ENCODE measurements around the gene NRG2.

NRG2 gene

GRCh38 chr5:139852696-139853095 is 190.4 kb downstream of the NRG2 start:
- DNase-seq = no peak

GRCh38 chr5:139851558-139851957 is 191.5 kb downstream of the NRG2 start:
- no peak for DNase-seq

GRCh38 chr5:139850423-139851016 is 192.6 kb downstream of the NRG2 start:
- DNase-seq = no peak

GRCh38 chr5:139849942-139850341 is 193.2 kb downstream of the NRG2 start:
- no peak for DNase-seq

- no peak for DNase-seq
These were observed 193.6 kb downstream of the NRG2 start for GRCh38 chr5:139849501-139849900.

GRCh38 chr5:139848508-139849100 is 194.5 kb downstream of the NRG2 start:
- DNase-seq = peak; percentile 14

- DNase-seq = peak; percentile 63
These were observed 195.2 kb downstream of the NRG2 start for GRCh38 chr5:139847790-139848507.

- no peak for DNase-seq
These were observed 196.0 kb downstream of the NRG2 start for GRCh38 chr5:139847091-139847490.

- no peak for DNase-seq
These were observed 197.0 kb downstream of the NRG2 start for GRCh38 chr5:139845846-139846681.

GRCh38 chr5:139844472-139845145 is 198.5 kb downstream of the NRG2 start:
- peak; percentile 57 for DNase-seq

GRCh38 chr5:139843991-139844390 is 199.1 kb downstream of the NRG2 start:
- no peak for DNase-seq

- no peak for DNase-seq
These were observed 200.8 kb downstream of the NRG2 start for GRCh38 chr5:139842321-139842720.

GRCh38 chr5:139841549-139841948 is 201.6 kb downstream of the NRG2 start:
- no peak for DNase-seq

GRCh38 chr5:139839918-139840317 is 203.2 kb downstream of the NRG2 start:
- no peak for DNase-seq

GRCh38 chr5:139839232-139839815 is 203.8 kb downstream of the NRG2 start:
- no peak for DNase-seq

GRCh38 chr5:139838381-139839197 is 204.5 kb downstream of the NRG2 start:
- no peak for DNase-seq

GRCh38 chr5:139837711-139838380 is 205.3 kb downstream of the NRG2 start:
- DNase-seq = no peak

- no peak for DNase-seq
These were observed 206.5 kb downstream of the NRG2 start for GRCh38 chr5:139836469-139837208.

GRCh38 chr5:139835656-139836055 is 207.4 kb downstream of the NRG2 start:
- no peak for DNase-seq

- no peak for DNase-seq
These were observed 209.6 kb downstream of the NRG2 start for GRCh38 chr5:139833525-139833924.
